Activated CD4-positive, CD25-positive, alpha-beta regulatory T cell treated with anti-CD3 and anti-CD28 coated beads, Interleukin-2, amount 50 U/mL, for 24 hours (primary cell): ENCODE results near the gene SCN4A.
"Not testable (repeated sequence)": the region's sequence is repeated elsewhere in the genome, so short reads cannot be mapped to it uniquely, and the experiment has no call there.

Experiments
- ATAC-seq, 2 donors: fragments of 150-1000 bp; cut with Tn5 transposase; one replicate each; pipeline ENCODE4 v1.10.0; 2021; ENCODE audit warnings: mild to moderate bottlenecking in 1 of 2, moderate library complexity in 1 of 2

Gene SCN4A

DNA sequence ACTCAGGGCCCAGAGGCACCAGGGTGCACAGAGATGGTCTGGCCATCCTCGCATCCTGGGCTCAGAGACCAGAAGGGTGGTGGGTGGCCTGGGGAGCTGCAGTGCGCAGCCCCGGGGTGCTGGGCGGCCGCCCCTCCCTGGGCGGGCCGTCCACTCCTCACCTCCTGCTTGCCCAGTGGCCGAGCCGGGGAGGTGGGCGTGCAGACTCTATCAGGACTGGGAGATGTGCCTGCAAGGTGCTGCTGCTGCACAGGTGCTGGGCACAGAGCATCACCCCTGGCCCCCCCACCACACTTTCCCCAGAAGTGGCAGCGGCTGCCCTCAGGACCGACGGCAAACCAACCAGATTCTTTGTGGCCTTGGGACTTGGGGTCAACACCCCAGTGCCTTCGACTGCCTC is at the start of gene SCN4A:
SCN4A (minus strand) TSS at position 123 of the 400 bp plus-strand sequence; CDS start at position 46, 77 bp downstream.
- ATAC-seq = no peak

DNA sequence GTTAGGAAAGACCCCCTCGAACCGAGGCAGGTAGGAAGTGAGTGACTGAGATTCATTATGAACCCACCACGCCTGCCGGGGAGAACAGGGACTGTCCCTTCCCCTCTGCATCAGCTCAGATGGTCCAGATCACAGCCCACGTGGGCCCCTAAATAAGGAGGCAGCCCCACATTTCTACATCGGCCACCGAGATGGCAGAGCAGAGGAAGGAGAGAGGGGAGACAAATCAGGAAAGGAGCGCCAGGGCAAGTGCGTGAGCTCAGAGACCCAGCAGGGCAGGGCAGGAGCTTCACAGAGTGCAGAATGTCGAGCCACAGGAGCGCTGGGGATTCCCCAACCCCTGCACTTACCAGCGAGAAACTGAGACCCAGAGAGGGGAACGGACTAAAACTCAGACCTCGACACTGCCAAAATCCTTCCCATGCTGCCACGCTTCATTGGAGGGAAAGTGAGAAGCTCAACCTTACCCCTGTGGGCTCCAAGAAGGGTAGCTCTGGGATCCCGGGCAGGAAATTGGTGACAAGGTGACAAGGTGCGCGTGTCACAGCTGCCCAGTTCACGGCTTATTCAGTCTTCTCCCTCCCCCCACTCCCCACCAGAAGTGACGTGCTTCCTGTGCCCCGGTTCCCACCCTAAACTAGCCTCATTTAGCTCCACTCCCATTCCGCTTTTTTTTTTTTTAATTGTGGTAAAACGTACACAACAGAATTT is 47.5 kb upstream of the SCN4A start, which contains the start of gene ICAM2:
ICAM2 (minus strand) TSS at position 578 of the 711 bp plus-strand sequence. CDS start 13,942 bp downstream, outside the sequence.
- peak; percentile 64 to 70 for ATAC-seq

DNA sequence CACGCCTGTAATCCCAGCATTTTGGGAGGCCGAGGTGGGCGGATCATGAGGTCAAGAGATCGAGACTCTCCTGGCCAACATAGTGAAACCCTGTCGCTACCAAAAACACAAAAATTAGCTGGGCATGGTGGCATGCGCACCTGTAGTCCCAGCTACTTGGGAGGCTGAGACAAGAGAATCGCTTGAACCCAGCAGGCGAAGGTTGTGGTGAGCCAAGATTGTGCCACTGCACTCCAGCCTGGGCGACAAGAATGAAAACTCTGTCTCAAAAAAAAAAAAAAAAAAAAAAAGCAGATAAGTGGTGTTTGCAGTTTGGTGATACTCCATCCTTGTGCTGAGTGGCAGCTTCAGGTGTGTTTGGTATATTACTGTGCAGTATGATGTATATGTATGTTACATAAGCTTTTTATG is 46.8 kb upstream of the SCN4A start:
- peak; percentile 12 to 13 for ATAC-seq

DNA sequence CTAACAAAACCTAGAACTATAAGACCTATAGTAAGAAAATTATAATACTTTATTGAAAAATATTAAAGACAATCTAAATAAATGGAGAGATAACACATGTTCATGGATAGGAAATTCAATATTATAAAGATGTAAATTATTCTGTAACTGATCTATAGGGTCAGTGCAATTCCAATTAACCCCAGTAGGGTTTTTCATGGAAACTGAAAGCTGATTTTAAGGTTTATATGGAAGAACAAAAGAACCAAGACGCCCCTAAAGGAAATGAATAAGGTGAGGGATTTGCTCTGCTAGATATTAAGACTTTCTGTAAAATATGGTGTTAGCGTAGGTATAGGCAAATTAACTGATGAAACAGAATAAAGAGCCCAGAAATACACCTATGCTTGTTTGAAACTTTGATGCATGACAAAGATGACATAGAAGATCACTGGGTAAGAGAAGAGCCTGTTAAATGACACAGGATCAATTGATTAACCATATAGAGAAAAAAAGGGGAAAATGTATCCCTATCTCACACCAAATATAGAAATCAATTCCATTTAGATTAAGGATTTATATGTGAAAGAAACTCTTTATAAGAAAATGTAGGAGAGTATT is 44.8 kb upstream of the SCN4A start:
- ATAC-seq = no peak

DNA sequence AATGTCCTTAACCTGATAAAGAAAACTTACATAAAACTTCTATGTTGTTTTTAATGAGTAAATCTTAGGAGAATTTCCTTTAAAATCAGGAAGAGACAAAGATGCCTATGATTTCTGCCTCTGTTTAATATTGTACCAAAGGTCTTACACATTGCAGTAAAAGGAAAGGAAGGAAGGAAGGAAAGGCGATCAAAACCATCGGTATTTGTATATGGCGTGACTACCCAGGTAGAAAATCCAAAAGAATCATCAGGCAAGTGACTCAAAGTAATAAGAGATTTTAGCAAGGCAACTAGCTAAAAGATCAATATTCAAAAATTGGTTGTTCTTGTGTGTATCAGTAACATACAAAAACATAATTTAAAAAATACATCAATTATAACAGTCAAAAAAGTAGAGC is 44.3 kb upstream of the SCN4A start:
- ATAC-seq = no peak

DNA sequence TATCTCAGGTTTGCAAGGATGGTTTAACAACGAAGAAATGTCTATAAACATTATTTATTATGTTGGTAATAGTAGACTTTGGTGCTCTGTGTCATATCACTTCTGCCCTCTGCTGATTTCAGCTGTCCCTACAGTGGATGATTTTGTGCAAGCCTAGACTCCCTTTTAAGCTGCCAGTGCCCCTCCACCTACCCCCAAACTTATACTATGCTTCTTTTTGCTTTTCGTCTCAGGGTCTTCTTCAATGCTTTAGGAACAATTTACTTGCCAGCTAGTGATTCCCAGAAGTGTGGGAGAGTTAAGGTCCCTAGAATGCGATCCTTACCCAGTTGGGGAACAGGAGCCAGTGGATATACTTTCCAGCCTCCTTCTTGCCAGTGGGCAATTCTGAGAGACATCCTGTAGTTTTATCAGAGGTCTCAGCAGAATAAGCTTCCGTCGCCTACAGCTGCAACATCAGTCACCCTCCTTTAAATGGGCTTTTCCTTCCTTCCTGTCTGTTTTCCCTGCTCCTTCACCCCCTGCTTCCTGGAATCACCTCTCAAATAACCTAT is 43.6 kb upstream of the SCN4A start:
- no peak for ATAC-seq

DNA sequence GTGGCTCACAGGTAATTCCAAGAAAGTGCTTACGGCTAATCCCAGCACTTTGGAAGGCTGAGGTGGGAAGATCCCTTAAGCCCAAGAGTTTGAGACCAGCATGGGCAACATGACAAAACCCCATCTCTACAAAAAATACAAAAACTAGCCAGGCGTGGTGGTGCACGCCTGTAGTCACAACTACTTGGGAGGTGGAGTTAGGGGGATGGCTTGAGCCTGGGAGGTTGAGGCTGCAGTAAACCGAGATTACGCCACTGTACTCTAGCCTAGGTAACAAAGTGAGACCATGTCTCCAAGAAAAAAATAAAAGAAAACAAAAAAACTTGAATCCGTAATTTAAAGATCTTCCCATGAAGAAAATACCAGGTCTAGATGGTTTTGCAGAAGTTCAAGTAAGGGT is 42.7 kb upstream of the SCN4A start:
- ATAC-seq = no peak

DNA sequence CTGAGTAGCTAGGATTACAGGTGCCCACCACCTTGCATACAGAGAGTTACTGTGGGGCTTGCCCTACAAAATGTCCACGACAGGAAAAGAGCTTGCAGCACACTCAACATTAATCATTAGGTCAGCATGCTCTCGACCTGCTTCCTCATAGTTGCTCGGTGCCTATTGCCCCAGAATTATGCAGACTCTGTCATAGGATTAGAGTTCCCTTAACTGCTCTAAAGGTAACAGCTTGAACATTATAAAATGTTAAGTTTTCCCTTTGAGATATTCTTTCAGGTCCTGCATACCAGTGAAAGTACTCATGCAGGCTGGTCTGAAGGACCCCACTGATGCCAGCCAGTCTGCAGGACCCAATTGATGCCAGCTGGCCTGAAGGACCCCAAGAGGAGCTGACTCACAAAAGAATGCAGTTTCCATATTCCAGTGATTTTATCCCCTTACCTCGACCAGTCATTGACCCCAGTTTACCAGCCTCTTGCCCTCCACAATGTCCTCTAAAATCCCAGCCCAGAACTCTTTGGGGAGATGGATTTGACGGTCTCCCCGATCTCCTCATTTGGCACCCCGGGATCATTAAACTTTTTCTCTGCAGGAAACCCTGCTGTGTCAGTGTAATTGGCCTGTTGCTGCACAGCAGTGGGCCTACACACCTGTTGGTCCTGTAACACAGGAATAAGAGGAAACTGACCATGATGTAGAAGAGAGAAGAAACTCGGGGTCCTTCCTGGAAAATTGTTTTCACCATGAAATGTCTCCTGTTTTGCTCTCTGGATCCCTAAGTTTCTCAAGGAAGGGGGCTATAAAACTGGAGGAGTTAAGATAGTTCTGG is 37.1 kb upstream of the SCN4A start:
- peak in 1 of 2 donors; percentile 33 for ATAC-seq

DNA sequence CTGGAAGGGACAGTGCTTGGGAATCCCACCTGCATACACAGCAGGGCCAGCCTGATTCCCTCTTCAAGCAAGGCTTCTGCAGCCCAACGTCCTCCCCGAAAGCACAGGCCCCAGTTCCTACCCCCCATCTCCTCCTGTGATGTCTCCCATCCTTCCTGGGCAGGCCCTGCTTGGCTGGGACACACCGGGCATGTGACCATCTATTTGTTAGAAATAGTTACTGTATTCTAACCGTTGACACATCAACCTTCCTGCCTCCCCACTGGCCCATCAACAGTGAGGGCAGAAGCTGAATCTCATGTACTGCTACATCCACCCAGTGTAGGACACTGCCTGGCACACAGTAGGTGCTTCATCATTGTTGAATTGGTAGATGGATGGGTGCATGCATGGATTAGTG is 36.1 kb upstream of the SCN4A start:
- ATAC-seq = no peak

DNA sequence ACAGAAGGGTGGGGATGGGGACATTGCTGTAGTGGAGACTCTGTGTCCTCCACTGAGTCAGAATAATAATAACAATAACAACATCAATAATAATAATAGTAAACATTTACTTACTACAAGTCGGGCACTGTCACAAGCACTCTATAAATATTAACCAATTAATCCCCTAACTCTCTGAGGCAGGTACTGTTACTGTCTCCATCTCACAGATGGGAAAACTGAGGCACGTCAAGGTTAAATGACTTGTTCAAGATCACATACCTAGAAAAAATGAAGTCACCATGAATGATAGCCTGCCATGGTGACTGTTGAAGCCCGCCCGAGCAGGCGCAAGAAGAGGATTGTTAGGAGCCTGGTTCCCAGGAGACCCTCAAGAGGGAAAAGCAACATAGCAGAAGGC is 35.6 kb upstream of the SCN4A start:
- no peak for ATAC-seq

DNA sequence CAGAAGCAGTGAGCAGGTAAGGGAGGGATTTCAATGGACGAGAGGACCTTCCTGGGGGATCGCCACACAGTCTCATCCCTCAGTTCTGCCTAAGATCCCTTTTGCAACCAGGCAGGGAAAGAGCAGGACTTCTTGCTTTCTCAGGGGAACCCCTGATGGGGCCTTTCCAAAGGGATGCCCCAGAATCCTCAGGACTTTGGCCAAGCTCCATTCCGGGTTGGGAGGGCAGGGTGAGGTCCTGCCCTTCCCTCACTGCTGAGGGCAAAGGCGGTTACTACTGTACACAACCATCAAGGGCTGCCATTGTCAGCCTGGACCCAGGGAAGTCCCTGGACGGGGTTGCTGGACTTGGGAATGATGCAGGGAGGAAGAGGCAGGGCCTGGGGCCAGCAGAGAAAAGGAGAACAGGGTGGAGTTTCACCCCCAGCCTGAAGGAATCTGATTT is 35.1 kb upstream of the SCN4A start:
- ATAC-seq = no peak

DNA sequence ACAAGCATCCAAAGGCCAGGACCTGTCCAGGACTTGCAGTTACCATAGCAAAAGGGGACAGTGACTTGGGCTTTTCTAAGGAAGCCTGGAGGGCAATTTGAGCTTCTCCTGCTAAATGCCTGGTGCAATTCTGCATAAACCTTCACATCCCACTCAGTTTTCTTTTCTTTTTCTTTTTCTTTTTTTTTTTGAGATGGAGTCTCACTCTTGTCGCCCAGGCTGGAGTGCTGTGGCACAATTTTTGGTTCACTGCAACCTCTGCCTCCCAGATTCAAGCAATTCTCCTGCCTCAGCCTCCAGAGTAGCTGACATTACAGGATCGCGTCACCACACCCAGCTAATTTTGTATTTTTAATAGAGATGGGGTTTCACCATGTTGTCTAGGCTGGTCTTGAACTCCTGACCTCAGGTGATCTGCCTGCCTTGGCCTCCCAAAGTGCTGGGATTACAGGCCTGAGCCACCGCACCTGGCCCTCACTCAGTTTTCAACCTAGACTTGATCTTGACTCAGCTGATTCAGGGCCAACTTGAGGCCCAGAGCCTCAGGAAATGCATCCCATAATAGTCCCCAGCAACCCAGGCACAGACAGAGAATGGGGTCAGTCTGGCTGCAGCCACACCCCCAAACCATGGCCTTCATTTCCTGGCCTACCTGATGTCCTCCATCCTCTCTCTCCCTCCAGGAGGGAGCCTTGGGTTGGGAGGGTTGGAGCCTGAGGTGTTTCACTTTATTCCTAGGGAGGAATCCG is 34.5 kb upstream of the SCN4A start:
- ATAC-seq = not testable (repeated sequence)

DNA sequence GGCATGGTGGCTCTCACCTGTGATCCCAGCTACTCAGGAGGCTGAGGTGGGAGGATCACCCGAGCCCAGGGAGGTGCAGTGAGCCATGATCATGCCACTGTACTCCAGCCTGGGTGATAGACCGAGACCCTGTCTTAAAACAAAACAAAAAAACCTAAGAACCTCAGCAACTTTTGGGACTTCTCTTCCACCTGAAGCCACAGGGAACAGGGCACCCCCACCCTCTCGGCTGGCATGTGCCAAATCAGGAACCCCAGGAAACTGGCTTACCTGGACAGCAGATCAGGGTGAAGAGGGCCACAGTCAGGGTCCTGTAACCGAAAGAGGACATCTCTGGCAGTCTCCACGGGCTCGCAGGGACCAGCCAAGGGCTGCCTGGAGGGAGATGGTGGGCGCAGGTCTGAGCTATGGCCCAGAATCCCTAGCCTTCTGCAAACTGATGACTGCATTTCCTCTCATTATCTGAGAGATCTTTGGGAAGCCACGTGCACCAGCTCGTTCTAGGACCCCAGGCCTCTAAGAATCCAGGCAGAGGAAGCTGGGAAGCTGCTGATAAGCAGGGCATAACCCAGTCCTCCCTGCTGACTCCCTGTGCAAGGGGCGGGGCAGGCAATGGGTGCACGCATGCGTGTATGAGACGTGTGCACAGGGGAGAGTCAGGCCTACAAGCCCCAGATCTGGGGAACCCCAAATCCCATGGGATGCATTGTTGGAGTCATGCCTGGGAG is 33.8 kb upstream of the SCN4A start:
- ATAC-seq = no peak

DNA sequence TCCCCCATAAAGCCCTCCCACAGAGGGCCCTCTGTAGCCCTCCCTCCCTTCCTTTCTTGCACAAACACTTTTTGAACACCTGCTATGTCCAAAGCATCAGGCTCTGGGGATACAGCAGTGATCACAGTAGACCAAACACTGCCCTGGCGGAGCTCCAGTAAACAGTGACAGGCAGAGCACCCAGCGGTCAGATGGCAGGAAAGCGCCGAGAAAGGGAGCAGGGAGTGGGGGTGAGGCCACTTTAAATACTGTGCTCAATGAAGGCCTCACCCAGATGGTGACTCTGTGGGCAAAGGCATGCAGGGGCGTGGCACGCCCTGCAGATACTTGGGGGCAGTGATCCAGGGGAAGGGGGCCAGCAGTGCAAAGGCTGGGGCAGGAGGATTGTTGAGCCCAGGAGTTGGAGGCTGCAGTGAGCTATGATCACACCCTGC is 33.0 kb upstream of the SCN4A start:
- no peak for ATAC-seq

DNA sequence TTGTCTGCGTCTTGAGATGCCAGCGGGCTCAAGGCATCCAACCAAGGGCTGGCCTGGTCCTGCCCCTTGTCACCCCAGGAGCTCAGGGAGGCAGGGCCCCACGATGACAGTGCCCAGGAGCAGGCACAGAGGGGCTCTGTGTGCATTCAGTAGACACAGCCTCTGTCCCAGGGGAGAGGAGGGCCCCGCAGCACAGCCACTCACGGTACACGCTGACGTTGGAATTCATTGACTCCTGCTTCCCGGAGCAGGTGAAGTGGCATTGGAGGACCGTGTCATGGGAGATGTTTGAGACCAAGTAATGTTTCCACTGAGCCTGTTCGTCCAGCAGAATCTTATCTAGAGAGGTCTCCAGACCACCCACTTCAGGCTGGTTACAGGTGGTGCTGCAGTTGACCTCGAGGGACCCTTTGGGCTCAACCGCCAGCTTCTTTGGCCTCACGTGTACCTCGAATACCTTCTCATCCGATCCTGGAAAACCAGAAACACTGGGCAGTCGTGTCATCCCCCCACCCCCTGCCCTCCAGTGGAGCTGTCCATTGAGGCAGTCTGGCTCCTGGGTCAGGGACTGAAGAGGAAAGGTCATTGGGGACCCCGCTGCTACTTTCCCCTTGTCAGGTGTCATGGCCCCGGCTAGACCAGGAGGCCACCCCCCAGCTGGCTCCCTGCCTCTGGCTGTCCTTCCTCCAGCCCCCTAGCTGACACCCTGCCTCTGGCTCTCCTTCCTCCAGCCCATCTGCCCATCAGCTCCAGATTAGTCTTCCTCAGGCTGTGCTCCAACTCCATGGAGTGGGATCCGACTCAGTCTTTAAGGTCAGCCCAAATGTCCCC is 32.4 kb upstream of the SCN4A start:
- ATAC-seq = no peak

DNA sequence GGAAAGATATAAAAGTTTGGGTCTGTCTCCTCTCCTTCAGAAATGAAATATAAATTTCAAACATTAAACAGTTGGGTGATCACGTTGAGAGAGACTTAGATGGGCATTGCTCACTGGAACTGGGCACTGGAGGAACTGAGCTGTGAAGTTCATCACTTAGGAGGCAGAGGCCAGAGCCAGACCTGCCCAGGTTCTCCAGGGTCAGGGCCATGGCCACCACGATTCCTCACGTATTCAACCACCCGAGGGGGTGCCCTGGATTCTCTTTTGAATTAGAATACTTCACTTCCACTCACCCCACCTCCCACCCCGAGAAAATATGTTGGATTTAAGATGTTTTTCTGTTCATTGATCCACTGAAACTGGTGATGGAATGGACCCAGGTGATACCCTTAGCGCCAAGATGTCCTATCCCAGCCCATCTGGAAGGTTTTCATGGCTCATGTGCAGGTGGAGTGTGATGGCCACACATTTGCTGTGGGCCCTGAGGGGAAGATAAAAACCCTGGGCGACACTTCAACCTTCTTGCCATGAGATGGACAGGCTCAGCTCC is 31.6 kb upstream of the SCN4A start:
- ATAC-seq = no peak

DNA sequence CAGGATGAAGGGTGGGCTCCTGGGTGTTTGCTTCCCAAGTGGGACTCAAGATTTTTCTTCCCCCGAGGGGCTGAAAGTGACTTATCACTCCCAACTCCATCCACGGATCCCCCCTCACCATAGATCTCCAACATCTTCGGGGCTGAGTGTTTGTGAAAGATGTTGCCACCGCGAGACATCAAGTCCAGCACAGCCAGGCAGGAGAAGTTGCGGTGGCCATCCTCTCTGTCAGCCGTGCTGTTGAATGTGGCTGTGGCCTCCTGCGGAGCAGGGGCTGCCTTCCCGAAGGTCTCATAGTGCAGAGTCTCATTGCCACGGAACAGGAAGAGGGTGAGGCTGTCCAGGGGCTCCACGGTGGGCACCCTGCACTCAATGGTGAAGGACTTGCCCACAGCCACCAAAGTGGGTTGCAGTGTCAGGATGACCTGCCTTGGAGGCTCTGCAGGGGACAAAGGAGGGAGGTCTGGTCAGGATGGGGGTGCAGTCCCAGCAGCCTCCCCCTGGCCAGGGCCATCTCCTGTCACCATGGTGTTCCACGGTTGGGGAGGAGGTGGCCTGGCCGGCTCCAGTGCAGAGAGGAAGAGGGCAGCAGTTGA is 30.9 kb upstream of the SCN4A start:
- no peak for ATAC-seq

DNA sequence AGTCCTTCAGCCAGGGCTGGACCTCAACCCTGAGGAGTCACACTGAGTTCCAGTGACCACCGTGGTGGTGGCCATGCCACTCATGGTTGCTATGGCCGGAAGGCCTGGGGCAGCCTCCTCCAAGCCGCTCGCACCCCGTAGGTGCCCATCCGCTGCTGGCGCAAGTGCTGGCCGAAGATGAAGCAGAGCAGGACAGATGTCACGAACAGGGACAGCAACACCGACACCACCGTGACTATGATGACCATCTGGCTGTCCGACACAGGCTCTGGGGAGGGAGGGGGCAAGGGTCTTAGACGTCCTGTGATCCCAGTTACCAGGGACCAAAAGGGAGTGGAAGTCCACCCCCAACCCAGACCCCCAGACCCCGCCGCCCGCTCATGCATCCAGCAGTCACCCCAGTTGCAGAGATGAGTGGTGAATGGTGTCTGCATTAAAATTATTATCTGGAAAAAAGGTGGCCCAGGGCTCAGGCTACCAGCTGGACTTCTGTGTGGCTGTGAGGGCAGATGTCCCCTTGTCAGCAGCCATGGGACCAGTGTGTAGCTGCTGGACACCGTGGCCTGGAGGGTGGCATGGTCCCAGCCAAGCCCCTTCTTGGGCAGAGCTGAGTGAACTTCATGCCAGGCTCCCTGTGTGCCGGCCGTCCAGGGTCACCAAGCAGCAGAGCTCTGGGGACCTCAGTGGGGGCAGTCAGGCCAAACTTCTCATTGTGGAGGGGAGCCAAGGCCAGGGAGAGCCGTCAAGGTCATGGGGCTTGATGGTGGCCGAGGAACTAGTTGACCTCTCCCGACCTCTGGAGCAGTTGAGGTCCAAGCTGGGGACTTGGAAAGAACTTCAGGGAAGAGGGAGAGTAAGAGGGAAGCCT is 30.2 kb upstream of the SCN4A start:
- ATAC-seq = no peak
